ENCODE results near the gene MYLK. TPM values are rescaled to one million over a fixed set of nuclear protein-coding genes. Genes with fewer than 3 reads are reported as not detected.
"Not testable (repeated sequence)": the region's sequence is repeated elsewhere in the genome, so short reads cannot be mapped to it uniquely, and the experiment has no call there.

Gene MYLK
- total RNA-seq, 1 donor from 2014 or later = 0.08 TPM

GRCh38 chr3:123713211-123713610 lies 170.9 kb downstream of the MYLK start:
- no peak for DNase-seq (ENCODE audit: low spot score)
- H3K4me3 Mint-ChIP-seq = no peak overlapping the region
- no peak overlapping the region for H3K27ac Mint-ChIP-seq
- intact Hi-C loops (cut with micrococcal nuclease) = no loop called here
- H3K27me3 Mint-ChIP-seq (ENCODE audit: insufficient read depth) = peaks cover 6% of the 10 kb centered on the region
- H3K4me1 Mint-ChIP-seq (ENCODE audit: low read depth) = no peaks in the 10 kb centered on the region
- no peaks in the 10 kb centered on the region for H3K36me3 Mint-ChIP-seq (ENCODE audit: low read depth)
- H3K9me3 Mint-ChIP-seq = no peaks in the 10 kb centered on the region

GRCh38 chr3:123712077-123712860 lies 171.9 kb downstream of the MYLK start:
- no peak overlapping the region for H3K27ac Mint-ChIP-seq

GRCh38 chr3:123711356-123711755 lies 172.8 kb downstream of the MYLK start:
- H3K27me3 Mint-ChIP-seq (ENCODE audit: insufficient read depth) = peaks cover 6% of the 10 kb centered on the region
- DNase-seq (ENCODE audit: low spot score) = no peak
- no peak overlapping the region for H3K27ac Mint-ChIP-seq
- no peaks in the 10 kb centered on the region for H3K36me3 Mint-ChIP-seq (ENCODE audit: low read depth)
- H3K4me3 Mint-ChIP-seq = no peak overlapping the region
- intact Hi-C loops (cut with micrococcal nuclease) = no loop called here
- H3K9me3 Mint-ChIP-seq = no peaks in the 10 kb centered on the region
- no peaks in the 10 kb centered on the region for H3K4me1 Mint-ChIP-seq (ENCODE audit: low read depth)

More at GRCh38 chr3:123712077-123712860, 171.9 kb downstream of the MYLK start:
- Mint-ChIP-seq H3K9me3 (no peaks in the 10 kb centered on the region), H3K27me3 (ENCODE audit: insufficient read depth) (peaks cover 6% of the 10 kb centered on the region), H3K36me3 (ENCODE audit: low read depth) (no peaks in the 10 kb centered on the region), H3K4me3 (no peak overlapping the region), H3K4me1 (ENCODE audit: low read depth) (no peaks in the 10 kb centered on the region)
- intact Hi-C loops (cut with micrococcal nuclease) = no loop called here
- no peak for DNase-seq (ENCODE audit: low spot score)

- H3K9me3 Mint-ChIP-seq = no peaks in the 10 kb centered on the region
- H3K27me3 Mint-ChIP-seq (ENCODE audit: insufficient read depth) = peaks cover 4% of the 10 kb centered on the region
- no peak overlapping the region for H3K27ac Mint-ChIP-seq
- H3K4me1 Mint-ChIP-seq (ENCODE audit: low read depth) = no peaks in the 10 kb centered on the region
- no peak for DNase-seq (ENCODE audit: low spot score)
- no peak overlapping the region for H3K4me3 Mint-ChIP-seq
- intact Hi-C loops (cut with micrococcal nuclease) = no loop called here
- no peaks in the 10 kb centered on the region for H3K36me3 Mint-ChIP-seq (ENCODE audit: low read depth)
Observed at GRCh38 chr3:123708531-123708930, 175.6 kb downstream of the MYLK start.

GRCh38 chr3:123707641-123708040 lies 176.5 kb downstream of the MYLK start:
- H3K9me3 Mint-ChIP-seq; H3K4me3 Mint-ChIP-seq; intact Hi-C loops (cut with micrococcal nuclease); H3K36me3 Mint-ChIP-seq (ENCODE audit: low read depth); H3K4me1 Mint-ChIP-seq (ENCODE audit: low read depth); H3K27me3 Mint-ChIP-seq (ENCODE audit: insufficient read depth); H3K27ac Mint-ChIP-seq; DNase-seq (ENCODE audit: low spot score): not testable (repeated sequence)

DNA sequence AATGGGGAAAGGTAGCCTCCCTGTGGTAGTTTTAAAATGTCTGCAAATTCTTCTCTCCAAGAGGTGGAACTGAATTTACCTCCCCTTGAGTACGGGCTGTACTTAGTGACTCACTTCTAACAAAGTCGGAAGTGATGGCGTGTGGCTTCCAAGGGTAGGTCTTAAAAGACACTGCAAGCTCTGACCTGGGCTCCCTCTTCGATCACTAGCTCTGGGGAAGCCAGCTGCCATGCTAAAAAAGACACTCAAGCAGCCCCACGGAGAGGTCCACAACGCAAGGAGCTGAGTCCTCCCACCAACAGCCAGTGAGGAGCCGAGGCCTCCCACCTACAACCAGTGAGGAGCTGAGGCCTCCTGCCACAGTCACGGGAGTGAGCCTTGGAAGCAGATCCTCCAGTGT lies 177.3 kb downstream of the MYLK start:
- Mint-ChIP-seq H3K4me3 (no peak overlapping the region), H3K4me1 (ENCODE audit: low read depth) (no peaks in the 10 kb centered on the region), H3K9me3 (no peaks in the 10 kb centered on the region), H3K27me3 (ENCODE audit: insufficient read depth) (no peaks in the 10 kb centered on the region), H3K36me3 (ENCODE audit: low read depth) (no peaks in the 10 kb centered on the region), H3K27ac (no peak overlapping the region)
- DNase-seq (ENCODE audit: low spot score) = no peak
- intact Hi-C loops (cut with micrococcal nuclease) = no loop called here

GRCh38 chr3:123705488-123706285 lies 178.4 kb downstream of the MYLK start:
- H3K4me3 Mint-ChIP-seq = no peak overlapping the region
- H3K27ac Mint-ChIP-seq = no peak overlapping the region
- H3K4me1 Mint-ChIP-seq (ENCODE audit: low read depth) = no peaks in the 10 kb centered on the region
- no peaks in the 10 kb centered on the region for H3K9me3 Mint-ChIP-seq
- H3K27me3 Mint-ChIP-seq (ENCODE audit: insufficient read depth) = no peaks in the 10 kb centered on the region
- no peaks in the 10 kb centered on the region for H3K36me3 Mint-ChIP-seq (ENCODE audit: low read depth)
- DNase-seq (ENCODE audit: low spot score) = no peak
- intact Hi-C loops (cut with micrococcal nuclease) = no loop called here

GRCh38 chr3:123703663-123704062 lies 180.5 kb downstream of the MYLK start:
- H3K4me1 Mint-ChIP-seq (ENCODE audit: low read depth); DNase-seq (ENCODE audit: low spot score); H3K9me3 Mint-ChIP-seq; H3K27ac Mint-ChIP-seq; intact Hi-C loops (cut with micrococcal nuclease); H3K27me3 Mint-ChIP-seq (ENCODE audit: insufficient read depth); H3K4me3 Mint-ChIP-seq; H3K36me3 Mint-ChIP-seq (ENCODE audit: low read depth): not testable (repeated sequence)

DNA sequence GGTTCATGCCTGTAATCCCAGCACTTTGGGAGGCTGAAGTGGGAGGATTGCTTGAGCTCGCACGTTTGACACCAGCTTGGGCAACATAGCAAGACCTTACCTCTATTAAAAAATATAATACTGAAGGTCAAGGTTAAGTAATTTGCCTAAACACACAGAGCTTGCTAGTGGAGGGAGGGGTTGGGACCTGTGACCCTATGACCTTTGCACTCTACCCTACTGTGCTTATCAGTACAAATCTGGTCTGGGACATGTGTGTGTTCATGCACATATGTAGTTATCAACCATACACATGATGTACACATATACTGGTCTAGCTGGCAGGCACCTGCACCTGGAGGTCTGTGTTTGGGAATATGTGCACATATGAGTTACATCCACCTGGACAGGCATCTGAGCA lies 181.4 kb downstream of the MYLK start:
- no peak for DNase-seq (ENCODE audit: low spot score)
- H3K27me3 Mint-ChIP-seq (ENCODE audit: insufficient read depth) = no peaks in the 10 kb centered on the region
- H3K4me1 Mint-ChIP-seq (ENCODE audit: low read depth) = no peaks in the 10 kb centered on the region
- intact Hi-C loops (cut with micrococcal nuclease) = no loop called here
- H3K36me3 Mint-ChIP-seq (ENCODE audit: low read depth) = no peaks in the 10 kb centered on the region
- no peak overlapping the region for H3K4me3 Mint-ChIP-seq
- no peak overlapping the region for H3K27ac Mint-ChIP-seq
- H3K9me3 Mint-ChIP-seq = no peaks in the 10 kb centered on the region

DNA sequence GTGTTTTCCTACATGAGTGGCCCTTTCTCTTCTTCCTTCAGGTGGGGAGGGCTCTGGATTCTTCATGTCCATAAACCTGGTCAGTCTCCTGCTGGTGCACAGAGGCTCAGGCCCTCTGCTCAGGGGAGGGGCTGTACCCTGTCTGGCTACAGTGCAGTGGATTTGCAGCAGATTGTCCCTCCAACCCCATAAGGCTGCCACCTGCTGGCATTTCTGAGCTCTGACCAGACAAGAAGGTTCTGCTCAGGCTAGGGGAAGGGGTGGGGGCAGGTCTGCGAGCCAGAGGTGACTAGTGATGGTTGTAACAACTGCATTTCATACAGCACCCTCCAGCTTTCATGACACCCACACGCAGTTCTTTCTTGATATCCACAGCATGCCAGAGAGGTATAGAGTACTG lies 182.1 kb downstream of the MYLK start:
- DNase-seq (ENCODE audit: low spot score); H3K9me3 Mint-ChIP-seq; H3K27me3 Mint-ChIP-seq (ENCODE audit: insufficient read depth); intact Hi-C loops (cut with micrococcal nuclease); H3K36me3 Mint-ChIP-seq (ENCODE audit: low read depth); H3K4me1 Mint-ChIP-seq (ENCODE audit: low read depth); H3K27ac Mint-ChIP-seq; H3K4me3 Mint-ChIP-seq: not testable (repeated sequence)

DNA sequence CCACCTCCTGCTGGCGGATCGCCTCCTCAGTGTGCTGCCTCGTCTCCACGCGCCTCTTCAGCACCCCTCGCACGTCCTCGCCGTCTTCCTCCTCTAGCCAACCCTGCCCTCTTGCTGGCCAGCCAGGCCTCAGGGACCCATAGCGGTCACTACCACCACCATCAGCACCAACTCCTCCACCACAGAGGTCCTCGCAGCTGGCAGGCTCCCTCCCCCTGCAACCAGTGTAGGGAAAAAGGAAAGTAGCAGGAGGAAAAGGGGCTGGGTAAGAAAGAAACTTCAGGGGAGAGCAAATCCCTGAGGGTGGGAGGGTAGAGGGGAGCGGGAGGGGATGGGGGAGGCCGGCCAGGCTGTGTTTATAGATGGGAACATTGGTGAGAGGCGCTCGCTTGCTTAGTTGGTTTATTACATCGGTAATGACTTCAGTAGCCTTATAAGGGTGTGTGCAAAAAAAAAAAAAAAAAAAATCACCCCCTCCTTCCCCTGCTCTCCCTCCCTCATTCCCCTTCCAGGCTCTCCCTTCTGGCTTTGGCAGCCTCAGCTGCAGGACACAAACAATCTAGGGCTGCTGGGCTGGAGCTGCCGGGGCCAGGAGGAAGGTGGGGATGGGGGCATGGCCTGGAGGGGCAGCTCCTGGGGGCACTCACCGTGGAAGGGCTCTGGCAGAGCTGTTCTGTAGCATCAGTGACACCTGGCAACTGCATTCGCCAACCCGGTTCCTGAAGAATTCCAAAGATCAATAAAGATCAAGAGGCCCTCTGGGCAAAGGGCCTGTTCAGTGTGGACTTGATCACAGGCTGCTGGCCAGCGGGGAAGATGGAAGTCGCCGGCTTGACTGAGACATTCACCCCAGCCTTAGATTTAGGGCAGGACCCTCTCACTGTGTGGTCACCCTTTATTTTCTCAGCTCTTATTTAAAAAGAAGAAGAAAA lies 183.1 kb downstream of the MYLK start:
- intact Hi-C loops (cut with micrococcal nuclease) = no loop called here
- DNase-seq (ENCODE audit: low spot score) = no peak

GRCh38 chr3:123698813-123699212 lies 185.3 kb downstream of the MYLK start:
- no peak overlapping the region for H3K27ac Mint-ChIP-seq
- no peak for DNase-seq (ENCODE audit: low spot score)
- no peaks in the 10 kb centered on the region for H3K9me3 Mint-ChIP-seq
- H3K27me3 Mint-ChIP-seq (ENCODE audit: insufficient read depth) = no peaks in the 10 kb centered on the region
- H3K4me3 Mint-ChIP-seq = no peak overlapping the region
- H3K4me1 Mint-ChIP-seq (ENCODE audit: low read depth) = peaks cover 5% of the 10 kb centered on the region
- intact Hi-C loops (cut with micrococcal nuclease) = no loop called here
- H3K36me3 Mint-ChIP-seq (ENCODE audit: low read depth) = no peaks in the 10 kb centered on the region

More for the DNA sequence above, 183.1 kb downstream of the MYLK start:
- no peaks in the 10 kb centered on the region for H3K36me3 Mint-ChIP-seq (ENCODE audit: low read depth)
- no peaks in the 10 kb centered on the region for H3K27me3 Mint-ChIP-seq (ENCODE audit: insufficient read depth)
- no peak overlapping the region for H3K4me3 Mint-ChIP-seq
- no peaks in the 10 kb centered on the region for H3K4me1 Mint-ChIP-seq (ENCODE audit: low read depth)
- H3K27ac Mint-ChIP-seq = no peak overlapping the region
- no peaks in the 10 kb centered on the region for H3K9me3 Mint-ChIP-seq

Data from activated T-helper 1 cell treated with anti-CD3 and anti-CD28 coated beads, Interleukin-12 subunit alpha, Interleukin-12 subunit beta, Interleukin-2, Interleukin-4 antibody, amounts not matched to agents 30 ng/mL and 10 ng/mL and 1 ng/mL, durations not matched to agents 14 hours and 24 hours and 36 hours (primary cell).